Myometrial cell (primary cell): ENCODE data around the gene ZKSCAN3. TPM values are rescaled to one million over a fixed set of nuclear protein-coding genes. Genes with fewer than 3 reads are reported as not detected.

ENCODE experiments used
- total RNA-seq: library from RNA; depleted of rRNA; stranded (reverse); fragments of >200 nt; gene quantifications from 2 replicates; pipeline ENCODE4 v1.2.3, GENCODE V29; 2015

ZKSCAN3 gene
- total RNA-seq: 2.9 and 3.9 TPM in 2 replicates

DNA sequence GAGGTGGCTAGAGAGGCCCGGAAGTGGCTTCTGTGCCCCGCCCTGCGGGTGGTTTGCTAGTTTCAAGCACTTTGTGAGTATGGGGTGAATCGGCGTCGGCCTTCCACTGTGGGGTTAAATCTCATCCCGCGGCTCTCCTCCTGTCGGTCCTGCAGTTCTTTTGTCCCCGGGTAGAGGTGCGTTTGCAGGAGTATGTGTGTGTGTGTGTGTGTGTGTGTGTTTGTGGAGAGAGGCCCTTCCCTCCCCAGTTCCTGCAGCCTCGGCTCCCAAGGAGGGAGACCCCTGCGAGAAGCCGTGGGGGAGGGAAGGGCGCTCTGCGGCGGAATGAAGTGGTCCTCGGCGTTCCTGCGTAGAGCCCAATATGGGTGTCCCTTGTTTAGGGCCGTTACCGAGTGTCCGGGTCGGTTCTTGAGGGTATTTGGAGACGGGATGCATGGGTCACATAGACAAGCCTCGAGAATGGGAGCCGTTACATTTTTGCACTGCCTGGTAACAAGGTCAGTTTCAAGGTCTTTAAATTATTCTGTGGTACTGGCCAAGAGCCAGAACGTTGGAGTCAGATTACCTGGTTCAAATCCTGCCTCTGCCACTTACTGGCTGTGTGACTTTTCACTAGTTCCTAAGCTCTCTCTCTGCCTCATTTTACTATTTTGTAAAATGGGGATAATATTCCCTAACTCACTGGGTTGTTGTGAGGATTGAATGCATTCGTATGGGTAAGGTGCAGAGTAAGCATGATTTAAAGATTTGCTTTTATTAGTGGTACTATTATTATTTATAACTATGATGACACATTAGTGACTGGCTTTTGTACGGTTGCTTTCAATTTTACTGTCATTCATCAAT, at the start of gene ZKSCAN3:
Gene ZKSCAN3 (plus strand): TSS at position 56 of the 846 bp plus-strand sequence. CDS start 9,640 bp downstream, outside the sequence.

GRCh38 chr6:28335564-28336283, 14.0 kb upstream of the ZKSCAN3 start, which contains the start of gene ZSCAN31:
ZSCAN31 (minus strand) TSS chr6:28336148; CDS start chr6:28329683, 6,465 bp downstream.

DNA sequence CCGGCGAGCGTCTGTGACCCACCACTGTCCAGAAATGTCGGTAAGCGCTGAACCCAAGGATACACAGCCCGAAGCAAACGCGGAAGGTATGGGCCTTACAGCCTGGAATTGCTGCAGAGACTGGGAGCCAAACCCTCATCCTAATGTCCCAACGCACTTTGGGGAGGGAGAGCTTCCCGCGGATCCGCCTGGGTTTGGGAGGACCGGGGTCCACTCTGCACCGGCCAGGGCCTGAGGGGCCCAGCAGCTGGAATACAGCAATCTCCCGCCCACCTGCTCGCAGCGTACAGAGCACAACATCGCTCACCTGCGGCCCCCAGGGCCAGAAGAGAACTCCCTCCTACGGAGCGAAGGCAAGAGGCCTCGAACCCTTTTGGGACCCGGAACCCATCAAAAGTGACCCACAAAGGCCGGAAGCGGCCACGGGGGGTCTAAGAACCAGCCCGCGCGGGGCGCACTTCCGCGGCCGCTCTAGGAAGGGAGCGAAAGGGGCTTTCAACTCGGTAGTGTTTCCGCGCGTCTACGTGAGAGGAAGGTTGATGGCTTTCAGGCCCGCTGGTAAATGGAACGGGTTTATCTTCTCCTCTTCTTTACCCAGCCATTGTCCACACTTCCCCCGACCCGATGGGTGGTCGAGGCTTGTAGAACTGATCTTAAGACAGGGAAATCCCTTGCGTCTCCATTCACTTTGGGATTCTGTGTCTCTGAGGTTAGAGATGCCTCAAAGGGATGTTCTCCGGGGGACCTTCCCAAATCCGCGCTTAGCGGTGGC, 49.8 kb downstream of the ZKSCAN3 start, which contains the start of gene ZSCAN12:
Gene ZSCAN12 (minus strand): TSS at position 398 of the 772 bp plus-strand sequence. CDS start 1,342 bp downstream, outside the sequence.

Other genes with a start within 250 kb of the ZKSCAN3 start
- under 0.01 and 0.89 TPM in 2 replicates for gene ZSCAN16, start 225.3 kb upstream of the ZKSCAN3 start, total RNA-seq
- gene ZKSCAN8, start 208.1 kb upstream of the ZKSCAN3 start, total RNA-seq: 7.6 and 8.6 TPM in 2 replicates
- gene ZSCAN9, start 124.7 kb upstream of the ZKSCAN3 start, total RNA-seq: 4.9 and 6.4 TPM in 2 replicates
- 4.3 and 4.4 TPM in 2 replicates for gene ZKSCAN4, start 97.7 kb upstream of the ZKSCAN3 start, total RNA-seq
- gene NKAPL, start 90.7 kb upstream of the ZKSCAN3 start, total RNA-seq: 0.29 and 1.6 TPM in 2 replicates
- gene ZSCAN26, start 82.8 kb upstream of the ZKSCAN3 start, total RNA-seq: 13.8 and 16.7 TPM in 2 replicates
- gene PGBD1, start 68.4 kb upstream of the ZKSCAN3 start, total RNA-seq: 5.5 TPM in 2 replicates
- 6.2 and 7.2 TPM in 2 replicates for gene ZSCAN31, start 13.8 kb upstream of the ZKSCAN3 start, total RNA-seq
- 2.3 and 4.4 TPM in 2 replicates for gene ZSCAN12, start 49.8 kb downstream of the ZKSCAN3 start, total RNA-seq
- gene ZSCAN23, start 93.5 kb downstream of the ZKSCAN3 start, total RNA-seq: 0.53 and 12.4 TPM in 2 replicates
- gene GPX6, start 165.8 kb downstream of the ZKSCAN3 start, total RNA-seq: not detected in 2 replicates
- not detected in 2 replicates for gene GPX5, start 175.9 kb downstream of the ZKSCAN3 start, total RNA-seq